ENCODE data around the gene CSNK1G2. TPM values are rescaled to one million over a fixed set of nuclear protein-coding genes. Genes with fewer than 3 reads are reported as not detected.

Gene CSNK1G2
- total and polyA plus RNA-seq, 2 experiments from 2014 or later: 39.6 to 147 TPM

- no peak for TF ChIP-seq EZH2 (IDR thresholded peaks at IDR 0.05; ENCODE audit: low read depth, unreplicated experiment)
- no peak for TF ChIP-seq EZH2phosphoT487 (IDR thresholded peaks at IDR 0.05; ENCODE audit: unreplicated experiment)
- no peak for TF ChIP-seq CTCF (conservative IDR thresholded peaks at IDR 0.05; ENCODE audit: low read depth in 2 of 2)
- TF ChIP-seq JUNB (IDR thresholded peaks at IDR 0.05; ENCODE audit: unreplicated experiment): no peak
- TF ChIP-seq ZNF114 (CRISPR knock-in tag; IDR thresholded peaks at IDR 0.05): no peak
- TF ChIP-seq POLR2AphosphoS5 (IDR thresholded peaks at IDR 0.05; ENCODE audit: low read depth): no peak
These were observed 22.0 kb upstream of the CSNK1G2 start (continued) for GRCh38 chr19:1918975-1919374.

GRCh38 chr19:1920644-1921043 lies 20.3 kb upstream of the CSNK1G2 start:
- Mint-ChIP-seq H3K36me3 (ENCODE audit: low read depth) (peaks cover 55% of the 10 kb centered on the region), H3K4me1 (peaks cover 3% of the 10 kb centered on the region; the same call in 1 of the 3 replicates), H3K27me3 (ENCODE audit: insufficient read depth, low read depth, poor library complexity) (peaks cover 6% of the 10 kb centered on the region), H3K27ac (no peak overlapping the region), H3K9me3 (no peaks in the 10 kb centered on the region), H3K4me3 (no peak overlapping the region)
- Histone ChIP-seq H3K27me3 (ENCODE audit: insufficient read depth) (no peaks in the 10 kb centered on the region), H4K20me1 (replicated peaks; ENCODE audit: insufficient read depth) (peaks cover 8% of the 10 kb centered on the region), H3K9me2 (ENCODE audit: insufficient read depth) (no peaks in the 10 kb centered on the region), H3F3A (replicated peaks; ENCODE audit: low read depth) (no peaks in the 10 kb centered on the region), H3K36me3 (ENCODE audit: insufficient read depth) (no peaks in the 10 kb centered on the region; the same call in 1 of the 2 replicates), H3K79me2 (replicated peaks; ENCODE audit: insufficient read depth) (no peaks in the 10 kb centered on the region), H3K4me2 (no peak overlapping the region), H3K27ac (ENCODE audit: low read depth) (no peak overlapping the region), H2AFZ (no peak overlapping the region), H3K4me3 (no peak overlapping the region), H3K4me1 (ENCODE audit: insufficient read depth) (no peaks in the 10 kb centered on the region)
- ATAC-seq: no peak
- no peak for DNase-seq (ENCODE audit: low spot score)
- TF ChIP-seq NANOG (IDR thresholded peaks at IDR 0.05; ENCODE audit: borderline replicate concordance): no peak
- TF ChIP-seq POLR2AphosphoS5 (IDR thresholded peaks at IDR 0.05; ENCODE audit: low read depth): no peak
- no peak for TF ChIP-seq EZH2phosphoT487 (IDR thresholded peaks at IDR 0.05; ENCODE audit: unreplicated experiment)
- TF ChIP-seq JUNB (IDR thresholded peaks at IDR 0.05; ENCODE audit: unreplicated experiment): no peak
- TF ChIP-seq ZNF331 (CRISPR knock-in tag; IDR thresholded peaks at IDR 0.05; ENCODE audit: low read depth): no peak
- TF ChIP-seq ZNF114 (CRISPR knock-in tag; IDR thresholded peaks at IDR 0.05): no peak
- no peak for TF ChIP-seq CTCF (conservative IDR thresholded peaks at IDR 0.05; ENCODE audit: low read depth in 2 of 2)
- no peak for TF ChIP-seq ZNF462 (CRISPR knock-in tag; IDR thresholded peaks at IDR 0.05)
- TF ChIP-seq EZH2 (IDR thresholded peaks at IDR 0.05; ENCODE audit: low read depth, unreplicated experiment): no peak
- no peak for TF ChIP-seq CREB1 (CRISPR knock-in tag; IDR thresholded peaks at IDR 0.05; ENCODE audit: low read depth)
- no peak for TF ChIP-seq STAT1 (IDR thresholded peaks at IDR 0.05; ENCODE audit: unreplicated experiment)
- TF ChIP-seq ETS1 (IDR thresholded peaks at IDR 0.05): no peak

All from GM23338 (cell line).